Head of caudate nucleus (tissue), 42 donors: ENCODE measurements around the gene FAAH.
A peak's percentile ranks its signal among the peaks of the same experiment; 100 is the strongest.

ENCODE experiments used
- DNase-seq, 42 donors: peaks; one replicate each; pipeline versions ENCODE4 v3.0.0 to v3.0.0-alpha.2; 2020 to 2021; ENCODE audit warnings: mixed read lengths in 7 of 42
- intact Hi-C: fragments of 100-400 bp; cut with DNase I; formaldehyde crosslinking; loops from one replicate; pipeline ENCODE4 v1.15.0; 2022

Gene FAAH

DNA sequence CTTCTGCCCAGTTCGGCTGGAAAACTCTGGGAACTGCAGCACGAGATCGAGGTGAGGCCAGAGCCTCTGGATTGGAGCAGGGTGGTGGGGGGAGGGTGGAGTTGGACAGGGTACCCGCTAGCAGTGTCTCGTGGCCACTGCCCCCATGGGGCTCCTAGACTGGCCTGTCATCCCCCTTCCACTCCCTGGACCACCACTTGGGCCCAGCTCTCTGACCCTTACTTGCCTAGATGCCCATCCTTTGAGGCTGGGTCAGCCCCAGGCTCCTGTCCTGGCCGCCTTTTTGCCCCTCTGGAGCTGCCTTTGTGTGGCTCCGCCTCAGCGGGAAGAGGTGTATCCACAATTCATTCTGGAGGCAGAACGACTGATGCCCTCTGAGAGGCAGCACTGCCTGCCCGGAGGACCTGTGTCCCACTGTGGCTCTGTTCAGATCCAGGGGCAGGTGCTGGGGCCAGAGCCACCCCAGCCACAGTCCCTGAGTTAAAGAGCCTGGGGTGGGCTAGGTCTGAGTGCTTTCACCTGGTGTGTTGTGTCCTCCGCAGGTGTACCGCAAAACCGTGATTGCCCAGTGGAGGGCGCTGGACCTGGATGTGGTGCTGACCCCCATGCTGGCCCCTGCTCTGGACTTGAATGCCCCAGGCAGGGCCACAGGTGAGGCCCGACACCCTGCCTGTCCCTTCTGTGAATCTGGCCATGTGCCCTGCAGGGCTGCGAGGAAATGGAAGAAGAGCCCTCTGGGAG, 17.7 kb downstream of the FAAH start:
- peak in 2 of 42 donors; percentile 26 to 48 for DNase-seq
- intact Hi-C loops = no loop called here

DNA sequence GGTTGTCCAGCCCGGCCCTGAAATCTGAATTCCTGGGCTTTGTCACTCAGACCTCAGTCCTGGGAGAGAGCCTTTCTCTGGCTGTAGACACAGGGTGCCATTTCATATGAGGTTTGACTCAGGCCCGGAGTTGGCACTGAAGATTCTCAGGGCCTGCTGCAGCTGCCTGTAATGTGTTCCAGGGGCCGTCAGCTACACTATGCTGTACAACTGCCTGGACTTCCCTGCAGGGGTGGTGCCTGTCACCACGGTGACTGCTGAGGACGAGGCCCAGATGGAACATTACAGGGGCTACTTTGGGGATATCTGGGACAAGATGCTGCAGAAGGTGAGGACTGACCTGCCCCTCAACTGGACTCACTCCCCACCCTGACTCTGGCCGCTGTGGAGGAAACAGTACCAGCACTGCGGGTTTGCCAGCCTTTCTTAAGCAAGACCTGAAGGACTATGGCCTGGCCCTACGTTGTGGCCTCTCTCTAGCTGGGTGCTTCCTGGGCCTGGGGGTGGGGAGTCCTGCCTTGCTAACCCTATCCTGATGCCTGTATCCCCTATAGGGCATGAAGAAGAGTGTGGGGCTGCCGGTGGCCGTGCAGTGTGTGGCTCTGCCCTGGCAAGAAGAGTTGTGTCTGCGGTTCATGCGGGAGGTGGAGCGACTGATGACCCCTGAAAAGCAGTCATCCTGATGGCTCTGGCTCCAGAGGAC, 18.9 kb downstream of the FAAH start:
- peak in 1 of 42 donors; percentile 48 for DNase-seq
- intact Hi-C loops = no loop called here

GRCh38 chr1:46413596-46413985, 19.5 kb downstream of the FAAH start:
- DNase-seq = peak in 18 of 42 donors; percentile 24 to 66 (median 44)
- intact Hi-C loops = no loop called here

GRCh38 chr1:46415514-46415913, 21.4 kb downstream of the FAAH start:
- no peak for DNase-seq
- intact Hi-C loops = no loop called here

- intact Hi-C loops = no loop called here
- DNase-seq = no peak
Measured at GRCh38 chr1:46418976-46419375, 24.9 kb downstream of the FAAH start.

DNA sequence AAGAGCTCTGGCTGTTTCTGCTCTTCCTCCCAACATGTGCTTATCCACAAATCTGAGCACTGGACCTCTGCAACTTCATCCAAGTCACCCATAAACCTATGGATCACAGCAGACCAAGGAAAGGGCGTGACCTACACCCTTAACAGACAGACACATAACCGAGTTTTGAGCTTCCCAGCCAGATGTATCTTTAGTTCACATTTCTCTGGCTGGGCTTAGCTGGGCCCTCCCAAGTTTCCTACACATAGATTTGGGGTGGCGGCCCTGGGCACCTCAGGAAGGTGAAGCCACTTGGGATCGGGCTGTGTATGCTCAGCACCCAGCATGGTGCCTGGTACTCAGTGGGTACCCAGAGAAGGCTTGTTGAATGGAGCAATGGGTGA, 26.4 kb downstream of the FAAH start:
- DNase-seq = no peak
- intact Hi-C loops = no loop called here

GRCh38 chr1:46421739-46422138, 27.6 kb downstream of the FAAH start:
- DNase-seq = no peak
- intact Hi-C loops = no loop called here

- intact Hi-C loops = no loop called here
- no peak for DNase-seq
Measured at GRCh38 chr1:46422261-46422871, 28.2 kb downstream of the FAAH start.

DNA sequence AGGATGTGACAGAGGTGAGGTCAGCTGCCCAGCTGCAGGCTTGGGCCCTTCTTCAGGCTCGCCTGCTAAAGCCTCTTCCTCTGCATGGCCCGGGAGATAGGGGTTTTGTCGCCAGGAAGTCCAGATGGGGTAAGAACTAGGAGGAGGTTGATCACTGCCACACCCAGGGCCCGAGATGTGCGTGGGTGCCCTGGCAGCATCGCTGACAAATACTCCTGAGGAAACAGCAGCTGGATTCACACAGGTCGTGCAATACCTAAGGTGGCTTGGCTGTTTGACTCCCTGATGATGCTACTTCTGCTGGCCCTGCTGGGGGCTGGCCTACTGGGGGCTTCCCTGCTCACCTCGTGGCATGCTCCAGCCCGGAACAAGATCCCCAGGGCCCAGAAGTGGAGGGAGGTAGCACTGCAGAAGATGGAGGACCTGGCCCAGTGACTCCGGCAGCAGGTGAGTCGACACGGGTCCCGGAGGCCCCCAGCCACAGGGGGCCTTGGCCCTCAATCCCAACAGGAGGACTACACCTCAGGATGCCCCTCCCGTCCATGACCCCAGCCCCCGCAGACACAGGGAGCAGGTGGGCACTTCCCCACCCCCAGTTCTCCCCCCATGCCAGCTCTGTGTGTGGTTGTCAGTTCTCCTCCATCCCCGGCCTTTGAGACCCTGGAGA, 29.6 kb downstream of the FAAH start:
- DNase-seq = peak in 1 of 42 donors; percentile 47
- intact Hi-C loops = no loop called here

- intact Hi-C loops = no loop called here
- DNase-seq = no peak
Measured at GRCh38 chr1:46424730-46425129, 30.6 kb downstream of the FAAH start.

GRCh38 chr1:46425726-46426125, 31.6 kb downstream of the FAAH start:
- intact Hi-C loops = no loop called here
- DNase-seq = no peak

DNA sequence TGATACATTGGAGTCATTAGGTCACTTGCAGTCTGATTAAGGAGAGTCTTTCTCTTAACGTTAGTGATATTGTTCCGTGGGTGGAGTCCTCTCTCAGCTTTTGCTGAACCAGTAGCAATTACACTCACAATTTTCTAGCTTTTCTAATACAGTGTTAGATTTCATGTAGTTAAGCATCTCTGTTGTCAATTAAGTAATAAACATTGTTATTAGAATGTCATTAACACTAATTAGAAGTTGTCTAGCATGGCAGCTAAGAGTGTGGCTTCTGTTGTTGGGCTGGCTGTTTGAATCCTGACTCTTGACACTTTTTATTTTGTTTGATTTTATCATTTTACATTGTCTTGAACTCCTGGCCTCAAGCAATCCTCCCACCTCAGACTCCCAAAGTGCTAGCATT, 33.4 kb downstream of the FAAH start:
- DNase-seq = no peak

GRCh38 chr1:46429436-46429835, 35.3 kb downstream of the FAAH start:
- intact Hi-C loops = no loop called here

More for the DNA sequence above, 33.4 kb downstream of the FAAH start:
- intact Hi-C loops = no loop called here

GRCh38 chr1:46431695-46432094, 37.6 kb downstream of the FAAH start:
- DNase-seq = no peak
- intact Hi-C loops = no loop called here

More at GRCh38 chr1:46429436-46429835, 35.3 kb downstream of the FAAH start:
- no peak for DNase-seq

DNA sequence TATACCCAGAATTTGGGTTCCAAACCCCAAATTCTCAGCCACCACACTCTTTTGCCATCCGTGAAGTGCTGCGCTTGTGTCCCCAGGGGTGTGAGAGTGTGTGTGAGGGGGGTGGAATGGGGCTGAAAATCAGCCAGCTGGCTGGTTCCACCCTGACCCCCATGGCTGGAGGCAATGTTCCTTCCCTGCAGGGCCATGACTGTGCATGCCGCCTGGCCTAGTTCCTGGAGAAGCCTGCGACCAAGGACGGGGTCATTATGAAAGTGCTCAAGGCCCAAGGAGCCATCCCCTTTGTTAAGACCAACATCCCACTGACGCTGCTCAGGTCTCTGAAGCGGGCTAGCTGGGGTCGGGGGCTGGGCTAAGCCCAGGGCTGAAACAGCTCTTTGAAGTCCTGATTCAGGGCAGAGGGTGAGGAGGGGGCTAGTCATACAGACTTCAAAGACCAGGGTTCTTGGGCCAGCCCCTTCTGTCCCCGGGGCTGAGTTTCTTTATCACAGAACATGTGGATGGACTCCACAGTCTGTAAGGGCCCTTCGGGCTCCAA, 38.7 kb downstream of the FAAH start:
- intact Hi-C loops = no loop called here

DNA sequence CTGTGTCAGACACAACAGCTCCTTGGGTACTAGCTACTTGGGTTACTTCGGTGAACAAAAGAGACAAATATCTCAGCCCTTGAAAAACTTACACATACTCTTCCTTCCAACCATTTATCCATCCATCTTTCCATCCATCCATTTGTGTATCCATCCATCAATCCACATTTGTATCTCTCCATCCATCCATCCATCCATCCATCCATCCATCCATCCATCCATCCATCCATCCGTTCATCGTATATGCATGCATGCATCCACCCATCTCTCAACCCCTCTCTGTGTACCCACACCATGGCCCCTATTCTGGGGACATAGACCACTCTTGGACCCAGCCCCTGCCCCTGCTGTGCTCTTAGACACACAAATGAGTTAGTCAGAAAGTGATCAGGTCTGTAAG, 40.2 kb downstream of the FAAH start:
- no peak for DNase-seq
- intact Hi-C loops = no loop called here

More for the DNA sequence above, 38.7 kb downstream of the FAAH start:
- no peak for DNase-seq

- DNase-seq = no peak
- intact Hi-C loops = no loop called here
Measured at GRCh38 chr1:46436844-46437243, 42.7 kb downstream of the FAAH start.

DNA sequence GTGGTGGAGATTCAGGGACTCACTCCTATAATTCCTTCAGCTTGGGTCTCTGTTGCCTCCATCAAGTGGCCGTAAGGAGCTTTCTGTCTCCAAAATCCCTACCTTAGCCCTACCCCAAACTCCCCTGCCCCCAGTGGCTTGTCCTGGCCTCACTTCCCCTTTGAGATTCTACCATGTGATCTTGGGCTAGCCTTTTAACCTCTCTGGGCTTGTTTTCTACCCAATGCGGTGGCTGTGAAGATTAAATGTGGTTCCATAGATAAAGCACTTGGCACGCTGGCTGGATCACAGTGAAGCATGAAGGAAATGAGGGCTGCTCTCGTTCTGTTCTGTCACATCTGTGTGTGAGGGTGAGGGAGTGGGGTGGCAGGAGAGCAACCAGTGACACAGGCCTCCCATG, 43.6 kb downstream of the FAAH start:
- no peak for DNase-seq
- intact Hi-C loops = no loop called here

DNA sequence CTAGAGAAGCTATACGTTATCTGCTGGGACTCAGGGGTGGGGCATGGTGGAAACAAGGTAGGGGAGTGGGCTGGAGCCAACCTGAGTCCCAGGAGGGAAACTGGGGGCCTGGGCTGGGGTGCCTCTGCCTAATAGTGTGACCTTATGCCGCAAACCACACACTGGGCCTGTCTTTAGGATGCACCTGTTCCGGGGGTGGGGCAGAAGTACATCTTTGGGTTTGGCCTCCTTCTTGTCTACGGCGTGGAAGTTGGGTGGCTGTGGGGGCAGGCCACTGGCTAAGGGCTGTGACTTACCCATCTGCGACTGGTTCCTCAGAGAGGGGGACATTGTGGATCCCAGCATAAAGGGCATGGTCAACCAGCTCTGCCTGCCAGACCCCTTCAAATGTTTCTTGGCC, 44.2 kb downstream of the FAAH start:
- intact Hi-C loops = no loop called here
- no peak for DNase-seq

DNA sequence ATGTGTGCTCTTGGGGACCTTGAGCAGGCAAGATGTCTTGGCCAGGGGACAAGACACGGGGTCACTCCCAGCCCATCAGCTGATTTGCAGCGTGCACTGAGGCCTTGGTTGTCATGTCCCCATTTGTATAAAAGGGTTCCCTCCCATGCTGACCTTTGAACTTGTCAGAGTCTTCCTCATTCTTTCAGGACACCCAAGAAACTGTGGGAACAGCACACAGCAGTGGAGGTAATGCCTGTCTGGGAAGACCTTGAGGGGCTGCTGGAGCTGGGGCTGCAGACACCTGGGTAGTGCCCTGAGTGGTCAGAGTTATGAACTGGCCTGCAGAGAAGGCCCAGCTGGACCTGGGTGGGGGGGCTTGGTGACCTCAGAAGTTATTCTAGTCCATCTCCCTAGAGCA, 46.4 kb downstream of the FAAH start:
- intact Hi-C loops = loop anchor here (5.0 to 10.0 kb wide), 2 partner anchors 87 to 284 kb away; no protein-coding TSS in a partner anchor
- DNase-seq = no peak
